ENCODE measurements around the gene DNAJA3. TPM values are rescaled to one million over a fixed set of nuclear protein-coding genes. Genes with fewer than 3 reads are reported as not detected.

The DNAJA3 gene
- total and polyA plus RNA-seq, 2 experiments from 2014 or later, result 47.2 to 51.0 TPM

DNA sequence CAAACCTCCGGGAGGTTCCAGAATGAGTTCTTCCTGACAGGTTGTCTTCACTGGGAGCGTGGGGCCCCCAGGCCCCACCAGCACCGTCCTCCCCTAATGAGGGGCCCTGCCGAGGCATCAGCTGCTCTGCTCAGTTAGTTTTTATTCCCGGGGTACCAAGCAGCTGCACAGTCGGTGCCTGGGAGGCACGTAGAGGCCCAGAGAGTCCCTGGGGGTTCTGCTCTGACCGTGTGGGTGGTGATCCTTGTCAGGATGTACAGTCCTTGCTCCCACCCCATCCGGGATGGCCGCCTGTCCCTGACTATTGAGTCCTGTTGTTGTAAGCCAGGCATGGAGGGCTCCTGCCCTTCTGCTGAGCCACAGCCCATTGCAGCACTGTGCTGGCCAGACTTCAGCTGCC lies 30.3 kb downstream of the DNAJA3 start:
- no peaks in the 10 kb centered on the region for H3K79me2 ChIP-seq (ENCODE audit: insufficient read depth)
- DNase-seq, result no peak
- H3K36me3 ChIP-seq (ENCODE audit: low read depth), result peaks cover 10% of the 10 kb centered on the region; the same call in 1 of the 2 replicates
- H2AFZ ChIP-seq, result no peak overlapping the region
- H3K27me3 ChIP-seq (replicated peaks; ENCODE audit: insufficient read depth), result no peaks in the 10 kb centered on the region
- peaks cover 12% of the 10 kb centered on the region for H3K4me1 ChIP-seq (ENCODE audit: insufficient read depth)
- H3K9me3 ChIP-seq (ENCODE audit: low read depth), result no peaks in the 10 kb centered on the region
- in situ Hi-C loops (cut with MboI), result no loop called here
- TF ChIP-seq EZH2 (IDR thresholded peaks at IDR 0.05; ENCODE audit: insufficient read depth, poor library complexity, severe bottlenecking), result no peak
- TF ChIP-seq EZH2phosphoT487 (IDR thresholded peaks at IDR 0.05; ENCODE audit: insufficient read depth, low read depth), result no peak
- no peak overlapping the region for H3K9ac ChIP-seq
- H3K9me2 ChIP-seq (ENCODE audit: insufficient read depth), result no peaks in the 10 kb centered on the region
- 84 to 86% methylated on average over 9 to 10 of the region's 10 CpGs for WGBS, 2 experiments (ENCODE audit: low coverage in 1 of 2, low lambda C conversion rate in 2 of 2, missing lambda C conversion rate in 2 of 2)
- no peak overlapping the region for H3K4me3 ChIP-seq
- H3K27ac ChIP-seq, result no peak overlapping the region
- no peaks in the 10 kb centered on the region; the same call in 1 of the 2 replicates for H4K20me1 ChIP-seq (ENCODE audit: insufficient read depth)
- H3F3A ChIP-seq (ENCODE audit: insufficient read depth), result 0 out of 2 replicates have a peak, but pooled peaks cover 4% of the 10 kb centered on the region
- no peak overlapping the region for H3K4me2 ChIP-seq (ENCODE audit: unreplicated experiment)

DNA sequence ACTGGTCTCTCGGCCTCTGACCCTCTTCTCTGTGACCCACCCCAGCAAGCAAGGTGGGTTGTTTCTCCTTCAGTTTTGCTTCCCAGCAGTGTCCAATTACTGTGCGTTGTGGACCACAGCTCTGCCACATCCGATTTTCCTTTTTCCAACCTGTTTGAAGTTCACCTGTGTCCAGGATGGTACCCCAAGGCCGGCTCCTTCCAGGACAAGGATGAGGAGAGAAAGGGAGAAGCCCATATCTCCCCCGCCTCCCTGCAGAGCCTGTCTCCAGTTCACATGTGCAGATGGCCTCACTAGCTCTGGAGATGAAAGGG lies 35.2 kb downstream of the DNAJA3 start:
- Histone ChIP-seq H3K4me2 (ENCODE audit: unreplicated experiment) (no peak overlapping the region), H3K9me3 (ENCODE audit: low read depth) (no peaks in the 10 kb centered on the region), H4K20me1 (ENCODE audit: insufficient read depth) (no peaks in the 10 kb centered on the region; the same call in 1 of the 2 replicates), H3K4me1 (ENCODE audit: insufficient read depth) (peaks cover 28% of the 10 kb centered on the region), H3K27me3 (replicated peaks; ENCODE audit: insufficient read depth) (no peaks in the 10 kb centered on the region), H3K4me3 (no peak overlapping the region), H3K27ac (no peak overlapping the region), H2AFZ (no peak overlapping the region), H3F3A (ENCODE audit: insufficient read depth) (peaks cover 27% of the 10 kb centered on the region), H3K9me2 (ENCODE audit: insufficient read depth) (no peaks in the 10 kb centered on the region), H3K79me2 (ENCODE audit: insufficient read depth) (no peaks in the 10 kb centered on the region), H3K36me3 (ENCODE audit: low read depth) (peaks cover 6% of the 10 kb centered on the region; the same call in 1 of the 2 replicates), H3K9ac (no peak overlapping the region)
- TF ChIP-seq EZH2phosphoT487 (IDR thresholded peaks at IDR 0.05; ENCODE audit: insufficient read depth, low read depth), result no peak
- TF ChIP-seq EZH2 (IDR thresholded peaks at IDR 0.05; ENCODE audit: insufficient read depth, poor library complexity, severe bottlenecking), result no peak
- 84 to 95% methylated on average over 5 of the region's 5 CpGs for WGBS, 2 experiments (ENCODE audit: low coverage in 1 of 2, low lambda C conversion rate in 2 of 2, missing lambda C conversion rate in 2 of 2)
- no peak for DNase-seq
- in situ Hi-C loops (cut with MboI), result no loop called here

DNA sequence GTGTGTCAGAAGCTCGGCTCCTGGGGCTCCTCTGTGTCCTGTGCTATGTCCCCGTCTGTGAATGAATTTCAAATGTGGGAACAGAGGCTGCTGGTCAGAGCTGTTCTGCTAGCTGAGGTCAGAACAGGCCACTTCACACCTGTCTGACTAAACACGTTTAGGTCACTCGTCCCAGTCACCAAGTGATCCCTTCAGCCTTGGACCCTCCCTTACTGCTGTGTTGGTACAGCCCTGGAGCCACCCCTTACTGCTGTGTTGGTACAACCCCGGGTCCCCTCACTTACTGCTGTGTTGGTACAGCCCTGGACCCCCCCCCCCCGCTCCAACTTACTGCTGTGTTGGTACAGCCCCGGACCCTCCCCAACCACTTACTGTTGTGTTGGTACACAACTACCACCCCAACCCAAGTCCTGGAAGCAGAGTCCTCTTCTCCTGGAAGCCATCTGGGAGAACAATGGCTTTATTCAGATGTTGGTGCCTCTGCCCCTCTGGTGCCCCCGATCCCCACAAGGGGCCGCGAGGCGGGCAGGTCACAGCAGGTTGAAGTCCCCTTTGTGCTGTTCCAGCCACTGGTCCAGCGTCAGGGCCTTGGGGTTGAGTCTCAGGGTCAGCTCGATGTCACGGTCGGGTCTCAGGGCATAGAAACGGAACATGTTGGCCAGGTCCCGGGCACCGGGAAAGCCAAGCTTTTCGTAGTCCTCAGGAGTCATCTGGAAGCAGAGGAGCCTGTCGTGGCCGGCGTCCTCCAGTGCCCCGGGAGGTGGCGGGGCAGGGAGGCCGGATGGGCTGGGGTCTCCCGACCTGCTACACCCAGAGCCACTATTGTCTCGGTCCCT lies 35.8 kb downstream of the DNAJA3 start:
- Histone ChIP-seq H3K4me1 (ENCODE audit: insufficient read depth) (peaks cover 28% of the 10 kb centered on the region), H3K4me3 (no peak overlapping the region), H3K9me3 (ENCODE audit: low read depth) (no peaks in the 10 kb centered on the region), H3F3A (ENCODE audit: insufficient read depth) (peaks cover 27% of the 10 kb centered on the region), H3K27me3 (replicated peaks; ENCODE audit: insufficient read depth) (no peaks in the 10 kb centered on the region), H3K9me2 (ENCODE audit: insufficient read depth) (no peaks in the 10 kb centered on the region), H3K27ac (no peak overlapping the region), H3K36me3 (ENCODE audit: low read depth) (peaks cover 6% of the 10 kb centered on the region; the same call in 1 of the 2 replicates), H4K20me1 (ENCODE audit: insufficient read depth) (no peaks in the 10 kb centered on the region; the same call in 1 of the 2 replicates), H3K79me2 (ENCODE audit: insufficient read depth) (no peaks in the 10 kb centered on the region), H3K9ac (no peak overlapping the region), H2AFZ (no peak overlapping the region), H3K4me2 (ENCODE audit: unreplicated experiment) (no peak overlapping the region)
- no peak for TF ChIP-seq EZH2 (IDR thresholded peaks at IDR 0.05; ENCODE audit: insufficient read depth, poor library complexity, severe bottlenecking)
- no peak for TF ChIP-seq EZH2phosphoT487 (IDR thresholded peaks at IDR 0.05; ENCODE audit: insufficient read depth, low read depth)
- no peak for DNase-seq
- WGBS, 2 experiments (ENCODE audit: low coverage in 1 of 2, low lambda C conversion rate in 2 of 2, missing lambda C conversion rate in 2 of 2), result 81 to 84% methylated on average over 17 to 27 of the region's 27 CpGs
- in situ Hi-C loops (cut with MboI), result no loop called here

DNA sequence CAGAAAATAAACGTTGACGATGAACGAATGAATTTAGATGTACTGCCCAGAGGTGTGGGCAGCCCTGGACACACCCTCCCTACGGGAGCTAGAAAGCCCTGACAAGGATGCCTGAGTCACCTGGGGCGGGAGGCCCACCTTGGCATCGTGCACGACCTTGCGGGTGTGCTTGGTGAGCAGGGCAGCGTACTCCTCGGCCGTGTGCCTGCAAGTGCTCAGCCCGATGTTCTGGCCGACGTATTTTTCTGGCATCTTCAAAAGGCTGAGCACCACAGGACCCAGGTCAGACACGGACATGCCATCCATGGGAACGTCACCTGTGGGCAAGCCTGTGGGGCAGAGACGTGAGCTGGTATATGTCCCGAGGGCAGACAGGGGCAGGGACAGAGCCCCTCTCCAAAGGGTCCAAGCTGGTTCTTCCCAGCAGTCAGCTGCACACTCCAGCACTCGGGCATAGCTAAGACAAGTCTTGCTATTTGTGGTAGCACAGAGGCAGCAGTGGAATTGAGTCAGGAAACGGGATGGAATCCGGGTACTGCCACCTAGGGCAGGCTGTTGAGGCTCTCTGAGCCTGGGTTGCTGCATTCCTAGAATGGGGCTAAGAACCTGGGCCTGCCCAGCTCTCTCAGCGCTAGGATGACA lies 38.0 kb downstream of the DNAJA3 start:
- H3K9me3 ChIP-seq (ENCODE audit: low read depth), result no peaks in the 10 kb centered on the region
- H3K79me2 ChIP-seq (ENCODE audit: insufficient read depth), result no peaks in the 10 kb centered on the region
- H3K4me2 ChIP-seq (ENCODE audit: unreplicated experiment), result peak overlapping the region; percentile 34
- peaks cover 27% of the 10 kb centered on the region for H3K4me1 ChIP-seq (ENCODE audit: insufficient read depth)
- H3K36me3 ChIP-seq (ENCODE audit: low read depth), result no peaks in the 10 kb centered on the region; the same call in 1 of the 2 replicates
- no peak overlapping the region for H3K4me3 ChIP-seq
- in situ Hi-C loops (cut with MboI), result no loop called here
- TF ChIP-seq EZH2 (IDR thresholded peaks at IDR 0.05; ENCODE audit: insufficient read depth, poor library complexity, severe bottlenecking) (no peak), EZH2phosphoT487 (IDR thresholded peaks at IDR 0.05; ENCODE audit: insufficient read depth, low read depth) (no peak)
- H3K27ac ChIP-seq, result peak overlapping the region; percentile 54
- no peaks in the 10 kb centered on the region; the same call in 1 of the 2 replicates for H4K20me1 ChIP-seq (ENCODE audit: insufficient read depth)
- no peak for DNase-seq
- H2AFZ ChIP-seq, result no peak overlapping the region
- 93 to 95% methylated on average over 22 of the region's 22 CpGs for WGBS, 2 experiments (ENCODE audit: low coverage in 1 of 2, low lambda C conversion rate in 2 of 2, missing lambda C conversion rate in 2 of 2)
- no peaks in the 10 kb centered on the region for H3K27me3 ChIP-seq (replicated peaks; ENCODE audit: insufficient read depth)
- H3K9me2 ChIP-seq (ENCODE audit: insufficient read depth), result no peaks in the 10 kb centered on the region
- H3F3A ChIP-seq (ENCODE audit: insufficient read depth), result peaks cover 23% of the 10 kb centered on the region
- no peak overlapping the region for H3K9ac ChIP-seq
